ENCODE measurements around the gene MAPK10.

MAPK10 gene

DNA sequence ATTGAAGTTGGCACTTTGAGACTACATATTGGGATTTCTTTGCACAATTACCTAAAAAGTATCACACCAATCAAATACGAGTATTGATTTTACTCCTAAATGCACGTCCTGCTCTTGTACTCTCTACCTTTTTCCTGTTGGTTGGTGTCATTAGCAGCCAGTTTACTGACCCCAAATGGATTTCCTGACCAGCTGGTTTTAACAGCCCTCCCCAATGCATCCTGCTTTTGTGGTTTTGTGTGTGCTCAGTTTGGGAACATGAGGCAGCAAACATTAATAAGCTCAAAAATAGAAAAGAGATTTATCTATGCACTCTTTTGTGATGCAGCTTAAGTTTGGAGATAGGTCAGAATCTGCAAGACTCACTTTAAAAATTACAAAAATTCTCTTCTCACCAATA, 230.3 kb downstream of the MAPK10 start:
- Histone ChIP-seq H3K9ac (ENCODE audit: low read depth, low read length, poor library complexity, severe bottlenecking) (no peak overlapping the region), H3K4me3 (ENCODE audit: low read length, poor library complexity, severe bottlenecking) (peak overlapping the region; percentile 19), H3K9me2 (replicated peaks; ENCODE audit: low read depth, low read length) (no peaks in the 10 kb centered on the region), H3K36me3 (ENCODE audit: insufficient read depth, low read length) (no peaks in the 10 kb centered on the region), H3K4me2 (ENCODE audit: low read depth, low read length, poor library complexity, severe bottlenecking) (peak overlapping the region; percentile 63), H3K9me3 (ENCODE audit: insufficient read depth, low read depth, low read length) (no peaks in the 10 kb centered on the region), H3K4me1 (ENCODE audit: insufficient read depth, low read length, poor library complexity, severe bottlenecking) (peaks cover 27% of the 10 kb centered on the region), H3K27me3 (ENCODE audit: insufficient read depth, low read length, poor library complexity, severe bottlenecking) (no peaks in the 10 kb centered on the region), H2AFZ (ENCODE audit: low read length) (no peak overlapping the region), H4K20me1 (ENCODE audit: insufficient read depth, low read length, poor library complexity, severe bottlenecking) (no peaks in the 10 kb centered on the region), H3K79me2 (ENCODE audit: insufficient read depth, low read length) (no peaks in the 10 kb centered on the region), H3F3A (ENCODE audit: low read depth) (no peaks in the 10 kb centered on the region)
- TF ChIP-seq, protein P1, sequence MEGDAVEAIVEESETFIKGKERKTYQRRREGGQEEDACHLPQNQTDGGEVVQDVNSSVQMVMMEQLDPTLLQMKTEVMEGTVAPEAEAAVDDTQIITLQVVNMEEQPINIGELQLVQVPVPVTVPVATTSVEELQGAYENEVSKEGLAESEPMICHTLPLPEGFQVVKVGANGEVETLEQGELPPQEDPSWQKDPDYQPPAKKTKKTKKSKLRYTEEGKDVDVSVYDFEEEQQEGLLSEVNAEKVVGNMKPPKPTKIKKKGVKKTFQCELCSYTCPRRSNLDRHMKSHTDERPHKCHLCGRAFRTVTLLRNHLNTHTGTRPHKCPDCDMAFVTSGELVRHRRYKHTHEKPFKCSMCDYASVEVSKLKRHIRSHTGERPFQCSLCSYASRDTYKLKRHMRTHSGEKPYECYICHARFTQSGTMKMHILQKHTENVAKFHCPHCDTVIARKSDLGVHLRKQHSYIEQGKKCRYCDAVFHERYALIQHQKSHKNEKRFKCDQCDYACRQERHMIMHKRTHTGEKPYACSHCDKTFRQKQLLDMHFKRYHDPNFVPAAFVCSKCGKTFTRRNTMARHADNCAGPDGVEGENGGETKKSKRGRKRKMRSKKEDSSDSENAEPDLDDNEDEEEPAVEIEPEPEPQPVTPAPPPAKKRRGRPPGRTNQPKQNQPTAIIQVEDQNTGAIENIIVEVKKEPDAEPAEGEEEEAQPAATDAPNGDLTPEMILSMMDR (conservative IDR thresholded peaks at IDR 0.05; ENCODE audit: low read length) = no peak
- TF ChIP-seq EZH2phosphoT487 (IDR thresholded peaks at IDR 0.05; ENCODE audit: borderline replicate concordance) = no peak

DNA sequence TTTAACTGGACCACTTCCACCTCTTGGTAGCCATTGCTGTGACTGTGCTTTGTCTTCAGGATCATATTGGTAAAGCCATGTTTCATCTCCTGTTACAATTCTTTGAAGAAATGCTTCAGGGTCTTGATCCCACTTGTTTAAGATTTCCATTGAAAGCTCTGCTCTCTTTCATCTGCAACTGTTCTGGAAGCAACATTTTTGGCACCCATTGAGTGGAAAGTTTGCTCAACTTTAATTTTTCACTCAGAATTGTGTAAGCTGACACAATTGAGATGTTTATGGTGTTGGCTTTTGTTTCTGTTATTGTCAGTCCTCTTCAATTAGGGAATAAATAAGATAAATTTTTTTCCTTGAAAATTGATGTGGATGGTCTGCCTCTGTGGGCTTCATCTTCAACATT, 237.4 kb downstream of the MAPK10 start:
- Histone ChIP-seq H3K4me1 (ENCODE audit: insufficient read depth, low read length, poor library complexity, severe bottlenecking) (no peaks in the 10 kb centered on the region), H3K4me3 (ENCODE audit: low read length, poor library complexity, severe bottlenecking) (no peak overlapping the region), H3F3A (ENCODE audit: low read depth) (no peaks in the 10 kb centered on the region), H3K9me3 (ENCODE audit: insufficient read depth, low read depth, low read length) (no peaks in the 10 kb centered on the region), H3K4me2 (ENCODE audit: low read depth, low read length, poor library complexity, severe bottlenecking) (no peak overlapping the region), H3K27me3 (ENCODE audit: insufficient read depth, low read length, poor library complexity, severe bottlenecking) (no peaks in the 10 kb centered on the region), H3K9me2 (replicated peaks; ENCODE audit: low read depth, low read length) (no peaks in the 10 kb centered on the region), H3K79me2 (ENCODE audit: insufficient read depth, low read length) (no peaks in the 10 kb centered on the region), H4K20me1 (ENCODE audit: insufficient read depth, low read length, poor library complexity, severe bottlenecking) (no peaks in the 10 kb centered on the region), H3K36me3 (ENCODE audit: insufficient read depth, low read length) (no peaks in the 10 kb centered on the region), H2AFZ (ENCODE audit: low read length) (no peak overlapping the region), H3K9ac (ENCODE audit: low read depth, low read length, poor library complexity, severe bottlenecking) (no peak overlapping the region)
- no peak for TF ChIP-seq EZH2phosphoT487 (IDR thresholded peaks at IDR 0.05; ENCODE audit: borderline replicate concordance)
- TF ChIP-seq, protein P1 (conservative IDR thresholded peaks at IDR 0.05; ENCODE audit: low read length) = no peak

DNA sequence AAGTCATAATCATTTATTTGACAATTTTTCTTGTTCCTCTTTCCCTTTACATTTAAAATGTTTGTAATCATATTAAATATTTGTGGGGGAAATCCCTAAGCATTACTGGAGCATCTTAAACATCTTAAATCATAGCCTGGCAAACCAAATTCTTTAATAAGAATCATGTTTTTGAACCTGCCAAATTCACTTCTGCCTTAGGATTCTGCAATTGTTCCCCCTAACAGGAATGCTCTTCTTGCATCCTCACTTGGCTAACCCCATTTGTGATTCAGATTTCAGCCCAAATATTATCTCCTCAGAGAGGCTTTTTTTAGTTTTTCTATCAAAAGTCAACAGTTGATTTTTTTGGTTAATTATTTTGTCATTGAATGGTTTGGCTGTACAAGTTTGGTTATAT, 241.1 kb downstream of the MAPK10 start:
- Histone ChIP-seq H3K79me2 (ENCODE audit: insufficient read depth, low read length) (no peaks in the 10 kb centered on the region), H3K4me3 (ENCODE audit: low read length, poor library complexity, severe bottlenecking) (no peak overlapping the region), H3K9ac (ENCODE audit: low read depth, low read length, poor library complexity, severe bottlenecking) (no peak overlapping the region), H3K9me3 (ENCODE audit: insufficient read depth, low read depth, low read length) (no peaks in the 10 kb centered on the region), H3K27me3 (ENCODE audit: insufficient read depth, low read length, poor library complexity, severe bottlenecking) (no peaks in the 10 kb centered on the region), H3K4me1 (ENCODE audit: insufficient read depth, low read length, poor library complexity, severe bottlenecking) (no peaks in the 10 kb centered on the region), H3K4me2 (ENCODE audit: low read depth, low read length, poor library complexity, severe bottlenecking) (no peak overlapping the region), H3K36me3 (ENCODE audit: insufficient read depth, low read length) (no peaks in the 10 kb centered on the region), H4K20me1 (ENCODE audit: insufficient read depth, low read length, poor library complexity, severe bottlenecking) (no peaks in the 10 kb centered on the region), H2AFZ (ENCODE audit: low read length) (no peak overlapping the region), H3K9me2 (replicated peaks; ENCODE audit: low read depth, low read length) (no peaks in the 10 kb centered on the region), H3F3A (ENCODE audit: low read depth) (no peaks in the 10 kb centered on the region)
- TF ChIP-seq, protein P1 (conservative IDR thresholded peaks at IDR 0.05; ENCODE audit: low read length) = no peak
- TF ChIP-seq EZH2phosphoT487 (IDR thresholded peaks at IDR 0.05; ENCODE audit: borderline replicate concordance) = no peak

Data from Loucy (cell line).